ENCODE measurements around the gene ZNF462.

The ZNF462 gene

DNA sequence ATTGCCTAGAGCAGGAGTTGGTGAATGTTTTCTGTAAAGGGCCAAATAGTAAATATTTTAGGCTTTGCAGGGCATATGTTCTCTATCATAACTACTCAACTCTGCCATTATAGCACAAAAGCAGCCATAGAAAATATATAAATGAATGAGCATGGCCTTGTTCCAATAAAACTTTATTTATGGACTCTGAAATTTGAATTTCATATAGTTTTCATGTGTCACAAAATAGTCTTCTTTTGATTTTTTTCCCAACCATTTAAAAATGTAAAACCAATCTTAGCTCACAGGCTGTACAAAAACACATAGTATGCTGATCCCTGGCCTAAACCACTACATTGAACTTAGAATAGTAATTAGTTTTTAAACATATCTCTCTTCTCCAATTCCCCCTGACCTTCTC is 179.6 kb downstream of the ZNF462 start:
- no peak for TF ChIP-seq ZBTB7A (IDR thresholded peaks at IDR 0.05; ENCODE audit: low read depth)
- no peak for TF ChIP-seq TEAD4 (IDR thresholded peaks at IDR 0.05)
- TF ChIP-seq FOXM1 (IDR thresholded peaks at IDR 0.05; ENCODE audit: borderline replicate concordance, low read depth) = no peak
- TF ChIP-seq EP300 (IDR thresholded peaks at IDR 0.05; ENCODE audit: borderline replicate concordance) = no peak
- TF ChIP-seq RAD21 (IDR thresholded peaks at IDR 0.05; ENCODE audit: low read depth) = no peak
- no peak for TF ChIP-seq REST (IDR thresholded peaks at IDR 0.05; ENCODE audit: low read depth)

DNA sequence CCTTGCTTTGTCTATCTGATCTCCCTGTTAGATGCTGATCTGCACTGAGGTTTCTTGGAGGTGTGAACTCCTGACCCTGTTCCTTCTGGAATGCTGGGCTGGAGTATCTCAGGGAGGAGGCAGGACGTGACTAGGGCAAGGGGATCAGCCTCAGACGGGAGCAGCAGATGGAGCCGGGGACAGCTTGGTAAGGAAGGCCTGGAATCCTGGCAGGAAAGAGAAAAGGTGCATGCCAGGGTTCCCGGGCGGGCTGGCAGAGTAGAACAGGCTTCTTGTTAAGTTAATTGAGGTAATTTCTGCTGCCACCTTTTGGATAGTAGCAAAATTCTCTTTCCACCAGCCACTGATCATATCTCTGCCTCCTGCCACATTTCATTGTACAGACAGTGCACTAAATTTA is 180.9 kb downstream of the ZNF462 start:
- TF ChIP-seq EP300 (IDR thresholded peaks at IDR 0.05; ENCODE audit: borderline replicate concordance) (no peak), ZBTB7A (IDR thresholded peaks at IDR 0.05; ENCODE audit: low read depth) (no peak), USF1 (IDR thresholded peaks at IDR 0.05) (no peak), MAX (IDR thresholded peaks at IDR 0.05) (no peak), EGR1 (IDR thresholded peaks at IDR 0.05) (no peak), CEBPB (IDR thresholded peaks at IDR 0.05) (no peak), TAF1 (IDR thresholded peaks at IDR 0.05; ENCODE audit: low read depth) (no peak)

- no peak for TF ChIP-seq ZBTB7A (IDR thresholded peaks at IDR 0.05; ENCODE audit: low read depth)
- no peak for TF ChIP-seq CEBPB (IDR thresholded peaks at IDR 0.05)
- TF ChIP-seq RAD21 (IDR thresholded peaks at IDR 0.05; ENCODE audit: low read depth) = no peak; the same call in 1 of the 2 replicates
- TF ChIP-seq CREB1 (IDR thresholded peaks at IDR 0.05; ENCODE audit: low read depth) = no peak
- no peak for TF ChIP-seq TAF1 (IDR thresholded peaks at IDR 0.05; ENCODE audit: low read depth)
- no peak for TF ChIP-seq MAX (IDR thresholded peaks at IDR 0.05)
- TF ChIP-seq TCF12 (IDR thresholded peaks at IDR 0.05; ENCODE audit: low read depth) = no peak
- no peak for TF ChIP-seq FOXM1 (IDR thresholded peaks at IDR 0.05; ENCODE audit: borderline replicate concordance, low read depth)
- TF ChIP-seq EGR1 (IDR thresholded peaks at IDR 0.05) = no peak
- no peak for TF ChIP-seq USF1 (IDR thresholded peaks at IDR 0.05)
- no peak for TF ChIP-seq TEAD4 (IDR thresholded peaks at IDR 0.05)
- TF ChIP-seq NFIC (IDR thresholded peaks at IDR 0.05) = no peak
These were observed 181.9 kb downstream of the ZNF462 start for GRCh38 chr9:107044872-107045271.

DNA sequence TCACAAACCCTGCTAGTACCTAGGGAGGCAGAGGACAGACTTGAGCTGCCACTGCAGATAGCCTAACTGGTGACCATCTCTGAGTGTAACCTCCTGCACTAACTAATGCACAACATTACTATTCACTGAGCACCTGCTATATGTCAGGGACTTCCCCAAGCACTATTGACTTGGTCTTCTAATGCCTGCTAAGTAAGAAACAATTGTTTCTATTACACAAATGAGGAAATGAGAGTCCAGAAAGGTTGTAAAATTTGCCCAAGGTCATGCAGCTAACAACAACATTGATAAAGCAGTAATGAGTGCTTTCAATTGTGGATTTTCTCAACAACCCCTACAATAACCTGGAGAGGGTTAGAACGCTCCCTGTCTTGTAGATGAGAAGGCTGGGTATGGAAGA is 183.7 kb downstream of the ZNF462 start:
- no peak for TF ChIP-seq EP300 (IDR thresholded peaks at IDR 0.05; ENCODE audit: borderline replicate concordance)
- no peak for TF ChIP-seq CREB1 (IDR thresholded peaks at IDR 0.05; ENCODE audit: low read depth)
- no peak for TF ChIP-seq RAD21 (IDR thresholded peaks at IDR 0.05; ENCODE audit: low read depth)
- no peak for TF ChIP-seq CEBPB (IDR thresholded peaks at IDR 0.05)
- no peak for TF ChIP-seq TAF1 (IDR thresholded peaks at IDR 0.05; ENCODE audit: low read depth)
- TF ChIP-seq TCF12 (IDR thresholded peaks at IDR 0.05; ENCODE audit: low read depth) = no peak
- no peak for TF ChIP-seq YY1 (IDR thresholded peaks at IDR 0.05; ENCODE audit: low read depth)

- TF ChIP-seq NFIC (IDR thresholded peaks at IDR 0.05) = no peak
- TF ChIP-seq TCF12 (IDR thresholded peaks at IDR 0.05; ENCODE audit: low read depth) = no peak
- no peak for TF ChIP-seq EGR1 (IDR thresholded peaks at IDR 0.05)
- TF ChIP-seq MAX (IDR thresholded peaks at IDR 0.05) = no peak
- TF ChIP-seq REST (IDR thresholded peaks at IDR 0.05; ENCODE audit: low read depth) = no peak
- TF ChIP-seq FOXM1 (IDR thresholded peaks at IDR 0.05; ENCODE audit: borderline replicate concordance, low read depth) = no peak
These were observed 186.3 kb downstream of the ZNF462 start for GRCh38 chr9:107049046-107049802.

- TF ChIP-seq EP300 (IDR thresholded peaks at IDR 0.05; ENCODE audit: borderline replicate concordance) (no peak), MAX (IDR thresholded peaks at IDR 0.05) (no peak), REST (IDR thresholded peaks at IDR 0.05; ENCODE audit: low read depth) (no peak), CREB1 (IDR thresholded peaks at IDR 0.05; ENCODE audit: low read depth) (no peak), ZBTB7A (IDR thresholded peaks at IDR 0.05; ENCODE audit: low read depth) (no peak), TCF12 (IDR thresholded peaks at IDR 0.05; ENCODE audit: low read depth) (no peak), YY1 (IDR thresholded peaks at IDR 0.05; ENCODE audit: low read depth) (no peak), FOXM1 (IDR thresholded peaks at IDR 0.05; ENCODE audit: borderline replicate concordance, low read depth) (no peak), TAF1 (IDR thresholded peaks at IDR 0.05; ENCODE audit: low read depth) (no peak), USF1 (IDR thresholded peaks at IDR 0.05) (no peak), EGR1 (IDR thresholded peaks at IDR 0.05) (no peak)
These were observed 186.8 kb downstream of the ZNF462 start for GRCh38 chr9:107049803-107050184.

All from Ishikawa (cell line).